Activated CD8-positive, alpha-beta memory T cell treated with anti-CD3 and anti-CD28 coated beads for 1 hour (primary cell): ENCODE results near the gene INTS4.
"Not testable (repeated sequence)": the region's sequence is repeated elsewhere in the genome, so short reads cannot be mapped to it uniquely, and the experiment has no call there.

Source experiments
- DNase-seq, 2 donors: peaks; one replicate each; pipeline ENCODE4 v3.0.0-alpha.2; 2020; ENCODE audit warnings: low read depth in 1 of 2; ENCODE audit errors: extremely low read depth in 1 of 2

INTS4 gene

GRCh38 chr11:78023426-78023825, 29.0 kb upstream of the INTS4 start:
- DNase-seq: no peak

- no peak for DNase-seq
Observed at GRCh38 chr11:78022397-78023396, 28.2 kb upstream of the INTS4 start, which contains the start of gene KCTD14. Gene KCTD14 (minus strand): TSS chr11:78023276. CDS start chr11:78023249, 27 bp downstream.

- no peak for DNase-seq
Observed at GRCh38 chr11:78021611-78022010, 27.1 kb upstream of the INTS4 start.

- no peak for DNase-seq
Observed at GRCh38 chr11:78020246-78020645, 25.8 kb upstream of the INTS4 start.

GRCh38 chr11:78019808-78020207, 25.3 kb upstream of the INTS4 start:
- DNase-seq: no peak

- DNase-seq: no peak
Observed at GRCh38 chr11:78015878-78016277, 21.4 kb upstream of the INTS4 start.

GRCh38 chr11:78014937-78015520, 20.6 kb upstream of the INTS4 start:
- not testable (repeated sequence) for DNase-seq

- DNase-seq: no peak
Observed at GRCh38 chr11:78011301-78011700, 16.8 kb upstream of the INTS4 start.

GRCh38 chr11:78010755-78011154, 16.3 kb upstream of the INTS4 start:
- DNase-seq: no peak

- no peak for DNase-seq
Observed at GRCh38 chr11:78010304-78010703, 15.8 kb upstream of the INTS4 start.

GRCh38 chr11:78009062-78009461, 14.6 kb upstream of the INTS4 start:
- no peak for DNase-seq

GRCh38 chr11:78000193-78000592, 5.7 kb upstream of the INTS4 start:
- peak in 1 of 2 donors; percentile 2 for DNase-seq

GRCh38 chr11:77999446-78000030, 5.1 kb upstream of the INTS4 start:
- DNase-seq: no peak

- no peak for DNase-seq
Observed at GRCh38 chr11:77993902-77994301, 566 bp downstream of the INTS4 start.

- DNase-seq: no peak
Observed at GRCh38 chr11:77990981-77991380, 3.5 kb downstream of the INTS4 start.

- not testable (repeated sequence) for DNase-seq
Observed at GRCh38 chr11:77986456-77986855, 8.0 kb downstream of the INTS4 start.

GRCh38 chr11:77981346-77981947, 13.0 kb downstream of the INTS4 start:
- no peak for DNase-seq

GRCh38 chr11:77968337-77968736, 26.1 kb downstream of the INTS4 start:
- no peak for DNase-seq

GRCh38 chr11:77967753-77968152, 26.7 kb downstream of the INTS4 start:
- DNase-seq: no peak

GRCh38 chr11:77967121-77967520, 27.3 kb downstream of the INTS4 start:
- no peak for DNase-seq

- DNase-seq: no peak
Observed at GRCh38 chr11:77966338-77966737, 28.1 kb downstream of the INTS4 start.
